A673 (cell line): ENCODE results near the gene USP48. TPM values are rescaled to one million over a fixed set of nuclear protein-coding genes. Genes with fewer than 3 reads are reported as not detected.

Experiments
- BruUV-seq: library from RNA; stranded (reverse); fragments of 400-500 nt; replicated peaks from 2 replicates; lab custom pipeline; 2021; lab: Mats Ljungman, UMichigan
- CTCF ChIA-PET: fragments of 300-600 bp; sonication (Branson Sonifier 250); formaldehyde crosslinking; loops from one replicate; lab custom pipeline; 2022; ENCODE audit warnings: antibody characterized with exemption; lab: Charles Lee
- POLR2A ChIA-PET: fragments of 300-600 bp; sonication (Branson Sonifier 250); formaldehyde crosslinking; loops from one replicate; lab custom pipeline; 2022; ENCODE audit warnings: antibody characterized with exemption; ENCODE audit not compliant: low non-redundant PET; lab: Charles Lee
- DNase-seq: peaks from one replicate; pipeline ENCODE4 v3.0.0-alpha.2; 2015; ENCODE audit warnings: low spot score
- H3K27ac ChIP-seq: fragments of 200-600 bp; sonication (generic); 2 replicates; pipeline ENCODE4 v1.5.1; 2016; ENCODE audit warnings: mixed run types, low read depth, mild to moderate bottlenecking, mixed read lengths, antibody characterized with exemption, low read length; ENCODE audit not compliant: poor library complexity, severe bottlenecking
- H3K27me3 ChIP-seq: fragments of 200-600 bp; sonication (generic); replicated peaks from 2 replicates; pipeline ENCODE4 v1.6.1; 2017; ENCODE audit warnings: mixed run types, low read depth, mild to moderate bottlenecking, mixed read lengths, antibody characterized with exemption, low read length; ENCODE audit not compliant: insufficient read depth, poor library complexity
- H3K36me3 ChIP-seq: fragments of 200-600 bp; sonication (generic); 2 replicates; pipeline ENCODE4 v1.6.1; 2016; ENCODE audit warnings: mixed run types, mild to moderate bottlenecking, mixed read lengths, antibody characterized with exemption, low read length; ENCODE audit not compliant: insufficient read depth, poor library complexity, severe bottlenecking
- H3K4me1 ChIP-seq: fragments of 200-600 bp; sonication (generic); 2 replicates; pipeline ENCODE4 v1.6.1; 2017; ENCODE audit warnings: mixed run types, mild to moderate bottlenecking, mixed read lengths, antibody characterized with exemption, low read length; ENCODE audit not compliant: insufficient read depth, poor library complexity, severe bottlenecking
- H3K4me3 ChIP-seq: fragments of 200-600 bp; sonication (generic); 2 replicates; pipeline ENCODE4 v1.5.1; 2016; ENCODE audit warnings: low read depth, mixed run types, mild to moderate bottlenecking, mixed read lengths, low read length; ENCODE audit not compliant: poor library complexity, severe bottlenecking
- H3K9me3 ChIP-seq: fragments of 200-600 bp; sonication (generic); 2 replicates; pipeline ENCODE4 v1.6.1; 2016; ENCODE audit warnings: mixed run types, low read depth, mild to moderate bottlenecking, mixed read lengths, antibody characterized with exemption, low read length; ENCODE audit not compliant: poor library complexity, severe bottlenecking
- EZH2 ChIP-seq: fragments of 200-600 bp; sonication (generic); IDR thresholded peaks from 2 replicates; pipeline ENCODE4 v1.6.1; 2017; ENCODE audit warnings: borderline replicate concordance, low read depth, mild to moderate bottlenecking, mixed read lengths, antibody characterized with exemption, low read length; ENCODE audit not compliant: poor library complexity, severe bottlenecking
- intact Hi-C: fragments of 100-400 bp; cut with micrococcal nuclease; formaldehyde crosslinking; loops from one replicate; pipeline ENCODE4 v1.10.0; 2022; ENCODE audit not compliant: unreplicated experiment
- total RNA-seq: library from RNA; stranded (reverse); gene quantifications from 2 replicates; pipeline ENCODE4 v1.2.3, GENCODE V29; 2021
- TF ChIP-seq, protein P1 (sequence below): fragments of 300-800, 200-600 bp; sonication (generic); conservative IDR thresholded peaks from 2 replicates; pipeline ENCODE4 v1.5.1; 2017; ENCODE audit warnings: low read depth, mild to moderate bottlenecking, antibody characterized with exemption, low read length, moderate library complexity, mixed read lengths

Gene USP48
- total RNA-seq, 1 experiment from 2014 or later, result 74.1 TPM

DNA sequence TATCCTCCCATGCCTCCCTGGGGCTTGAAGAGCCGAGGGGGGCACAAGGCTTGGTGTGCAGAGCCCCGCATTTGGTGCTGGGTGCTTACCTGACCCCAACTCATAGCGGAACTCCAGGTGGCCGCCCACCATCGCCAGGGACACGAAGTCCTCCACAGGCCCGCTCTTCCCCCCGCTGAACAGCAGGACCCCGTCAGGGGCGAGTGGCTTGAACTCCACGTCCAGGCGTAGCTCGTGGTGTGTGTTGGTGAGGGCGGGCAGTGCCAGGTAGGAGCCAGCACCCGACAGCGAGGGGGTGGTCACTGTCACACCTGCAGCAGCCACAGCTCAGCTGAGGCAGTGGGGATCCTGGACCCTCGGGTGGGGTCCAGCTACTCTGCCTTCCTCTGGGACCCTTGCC, 46.3 kb upstream of the USP48 start:
- H3K9me3 ChIP-seq, result no peaks in the 10 kb centered on the region
- no peak overlapping the region for H3K4me3 ChIP-seq
- CTCF ChIA-PET, result no interaction called here
- no peaks in the 10 kb centered on the region for H3K27me3 ChIP-seq
- no peaks in the 10 kb centered on the region for H3K4me1 ChIP-seq
- POLR2A ChIA-PET, result no interaction called here
- TF ChIP-seq, protein P1, sequence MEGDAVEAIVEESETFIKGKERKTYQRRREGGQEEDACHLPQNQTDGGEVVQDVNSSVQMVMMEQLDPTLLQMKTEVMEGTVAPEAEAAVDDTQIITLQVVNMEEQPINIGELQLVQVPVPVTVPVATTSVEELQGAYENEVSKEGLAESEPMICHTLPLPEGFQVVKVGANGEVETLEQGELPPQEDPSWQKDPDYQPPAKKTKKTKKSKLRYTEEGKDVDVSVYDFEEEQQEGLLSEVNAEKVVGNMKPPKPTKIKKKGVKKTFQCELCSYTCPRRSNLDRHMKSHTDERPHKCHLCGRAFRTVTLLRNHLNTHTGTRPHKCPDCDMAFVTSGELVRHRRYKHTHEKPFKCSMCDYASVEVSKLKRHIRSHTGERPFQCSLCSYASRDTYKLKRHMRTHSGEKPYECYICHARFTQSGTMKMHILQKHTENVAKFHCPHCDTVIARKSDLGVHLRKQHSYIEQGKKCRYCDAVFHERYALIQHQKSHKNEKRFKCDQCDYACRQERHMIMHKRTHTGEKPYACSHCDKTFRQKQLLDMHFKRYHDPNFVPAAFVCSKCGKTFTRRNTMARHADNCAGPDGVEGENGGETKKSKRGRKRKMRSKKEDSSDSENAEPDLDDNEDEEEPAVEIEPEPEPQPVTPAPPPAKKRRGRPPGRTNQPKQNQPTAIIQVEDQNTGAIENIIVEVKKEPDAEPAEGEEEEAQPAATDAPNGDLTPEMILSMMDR, result no peak
- TF ChIP-seq EZH2, result no peak
- DNase-seq, result no peak
- no peak overlapping the region for H3K27ac ChIP-seq
- H3K36me3 ChIP-seq, result no peaks in the 10 kb centered on the region
- intact Hi-C loops, result no loop called here
- no TSS peak for BruUV-seq

DNA sequence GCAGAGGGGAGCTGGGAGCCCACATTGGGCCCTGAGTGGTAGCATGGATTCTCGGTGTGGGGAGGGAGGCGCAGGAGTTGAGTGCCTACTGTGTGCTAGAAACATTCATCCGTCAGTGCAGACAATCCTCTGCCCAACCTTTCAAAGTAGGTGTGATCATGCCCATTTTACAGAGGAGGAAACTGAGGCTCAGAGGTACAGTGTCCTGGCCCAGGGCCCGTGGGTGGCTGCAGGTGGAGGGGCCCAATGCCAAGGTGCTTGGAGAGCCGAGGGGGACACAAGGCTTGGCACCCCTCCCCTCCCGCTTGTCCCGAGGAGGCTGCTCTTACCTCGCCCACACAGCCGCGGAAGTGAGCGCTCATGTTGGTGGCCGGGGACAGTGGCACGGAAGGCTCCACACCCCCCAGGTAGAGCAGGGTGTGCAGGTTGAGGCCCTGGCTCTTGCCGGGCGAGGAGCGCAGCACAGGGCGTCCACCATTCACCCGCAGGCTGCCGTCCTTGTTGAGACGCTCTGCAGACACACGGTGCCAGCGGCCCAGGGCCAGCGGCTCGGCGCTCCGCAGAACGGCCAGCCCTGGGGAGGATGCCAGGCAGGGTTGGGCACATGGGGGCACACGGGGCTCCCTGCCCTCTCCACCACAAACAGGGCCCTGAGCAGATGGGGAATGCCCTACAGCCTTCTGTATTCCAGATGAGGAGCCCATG, 45.7 kb upstream of the USP48 start:
- Histone ChIP-seq H3K27ac (no peak overlapping the region), H3K4me3 (no peak overlapping the region), H3K27me3 (no peaks in the 10 kb centered on the region), H3K9me3 (no peaks in the 10 kb centered on the region), H3K36me3 (no peaks in the 10 kb centered on the region), H3K4me1 (no peaks in the 10 kb centered on the region)
- TF ChIP-seq, protein P1, result no peak
- intact Hi-C loops, result no loop called here
- CTCF ChIA-PET, result no interaction called here
- BruUV-seq, result no TSS peak
- POLR2A ChIA-PET, result no interaction called here
- DNase-seq, result no peak

DNA sequence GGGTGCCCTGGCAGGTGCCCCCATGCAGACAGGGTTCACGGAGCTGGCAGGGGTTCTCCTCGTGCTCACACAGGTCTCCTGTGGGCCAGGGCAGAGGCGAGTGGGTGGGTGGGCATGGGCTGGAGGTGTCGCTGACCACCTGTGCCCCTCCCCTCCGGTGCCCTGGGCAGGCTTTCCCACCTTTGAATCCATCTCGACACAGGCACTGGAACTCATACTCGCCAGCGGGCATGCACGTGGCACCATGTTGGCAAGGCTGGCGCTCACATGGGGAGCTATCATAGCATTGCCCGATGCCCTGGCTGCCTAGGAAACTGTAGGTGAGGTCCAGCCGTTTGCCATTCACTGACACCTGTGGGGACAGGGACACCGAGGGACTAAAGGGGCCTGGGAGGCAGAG, 45.1 kb upstream of the USP48 start:
- ChIA-PET POLR2A (no interaction called here), CTCF (no interaction called here)
- Histone ChIP-seq H3K27ac (no peak overlapping the region), H3K4me3 (no peak overlapping the region), H3K27me3 (no peaks in the 10 kb centered on the region), H3K4me1 (no peaks in the 10 kb centered on the region), H3K9me3 (no peaks in the 10 kb centered on the region), H3K36me3 (no peaks in the 10 kb centered on the region)
- TF ChIP-seq, protein P1, result no peak
- no peak for TF ChIP-seq EZH2
- no peak for DNase-seq
- no TSS peak for BruUV-seq
- intact Hi-C loops, result no loop called here
